COLO668 (cell line): ENCODE results near the gene GTF2F1.
"Not testable (repeated sequence)": the region's sequence is repeated elsewhere in the genome, so short reads cannot be mapped to it uniquely, and the experiment has no call there.

ENCODE experiments used
- DNase-seq: peaks from one replicate; lab custom pipeline; 2025; ENCODE audit not compliant: unreplicated experiment; lab: John Stamatoyannopoulos, UW

The GTF2F1 gene

GRCh38 chr19:6393074-6393982 lies at the start of gene GTF2F1:
GTF2F1 (minus strand) TSS chr19:6393164; CDS start chr19:6392995, 169 bp downstream.
- DNase-seq = peak; percentile 93

GRCh38 chr19:6442087-6442688 lies 49.2 kb upstream of the GTF2F1 start:
- DNase-seq = no peak

- no peak for DNase-seq
Observed at GRCh38 chr19:6440905-6441304, 47.9 kb upstream of the GTF2F1 start.

- no peak for DNase-seq
Observed at GRCh38 chr19:6439743-6440142, 46.8 kb upstream of the GTF2F1 start.

GRCh38 chr19:6433663-6434062 lies 40.7 kb upstream of the GTF2F1 start, which contains the start of gene SLC25A41:
SLC25A41 (minus strand) TSS chr19:6433763; CDS start chr19:6433693, 70 bp downstream.
- no peak for DNase-seq

GRCh38 chr19:6433165-6433564 lies 40.2 kb upstream of the GTF2F1 start:
- DNase-seq = no peak

GRCh38 chr19:6431891-6432290 lies 38.9 kb upstream of the GTF2F1 start:
- no peak for DNase-seq

GRCh38 chr19:6429419-6430221 lies 36.7 kb upstream of the GTF2F1 start:
- DNase-seq = no peak

GRCh38 chr19:6428692-6429418 lies 35.9 kb upstream of the GTF2F1 start:
- DNase-seq = not testable (repeated sequence)

GRCh38 chr19:6427131-6427530 lies 34.2 kb upstream of the GTF2F1 start:
- DNase-seq = no peak

GRCh38 chr19:6425732-6426620 lies 33.0 kb upstream of the GTF2F1 start:
- DNase-seq = no peak

GRCh38 chr19:6424939-6425731 lies 32.2 kb upstream of the GTF2F1 start:
- DNase-seq = peak; percentile 99

- DNase-seq = peak; percentile 55
Observed at GRCh38 chr19:6424195-6424938, 31.4 kb upstream of the GTF2F1 start, which contains the start of gene KHSRP. KHSRP (minus strand) TSS chr19:6424811; CDS start chr19:6424701, 110 bp downstream.

GRCh38 chr19:6423499-6424194 lies 30.7 kb upstream of the GTF2F1 start:
- peak; percentile 25 for DNase-seq

- DNase-seq = no peak
Observed at GRCh38 chr19:6421075-6422014, 28.4 kb upstream of the GTF2F1 start.

- no peak for DNase-seq
Observed at GRCh38 chr19:6418562-6418932, 25.6 kb upstream of the GTF2F1 start.
